Prostate gland (tissue), 2 donors: ENCODE measurements around the gene ATG7.

Source experiments
- CTCF ChIP-seq, 4 experiments: fragments of 200-600 bp in 2 of 4; fragments of 450-650 bp in 2 of 4; sonication (generic) in 2 of 4; IDR thresholded peaks; 1 replicate in 3 of 4; 2 replicates in 1 of 4; pipeline ENCODE4 v1.5.1; 2016 to 2019; ENCODE audit warnings: antibody characterized with exemption in 4 of 4, mild to moderate bottlenecking in 2 of 4, moderate library complexity in 2 of 4
- POLR2A ChIP-seq: fragments of 450-650 bp; IDR thresholded peaks from one replicate; pipeline ENCODE4 v1.6.1; 2016; ENCODE audit warnings: antibody characterized with exemption, mild to moderate bottlenecking
- POLR2AphosphoS5 ChIP-seq: sonication (generic); formaldehyde crosslinking; IDR thresholded peaks from one replicate; pipeline ENCODE4 v1.6.1; 2017; ENCODE audit warnings: antibody characterized with exemption

GRCh38 chr3:11224010-11224409 is 48.2 kb upstream of the ATG7 start:
- TF ChIP-seq CTCF (IDR thresholded peaks at IDR 0.05) (no peak), POLR2AphosphoS5 (no peak), POLR2A (no peak)
